Stimulated activated CD4-positive, alpha-beta T cell treated with anti-CD3 and anti-CD28 coated beads, TNF-alpha, amount 100 ng/mL, for 24 hours (primary cell): ENCODE data around the gene IL5RA.

Experiments
- DNase-seq, 3 experiments: peaks; one replicate each; pipeline ENCODE4 v3.0.0-alpha.2; 2020; ENCODE audit warnings: low read depth in 3 of 3

The IL5RA gene, protein sequence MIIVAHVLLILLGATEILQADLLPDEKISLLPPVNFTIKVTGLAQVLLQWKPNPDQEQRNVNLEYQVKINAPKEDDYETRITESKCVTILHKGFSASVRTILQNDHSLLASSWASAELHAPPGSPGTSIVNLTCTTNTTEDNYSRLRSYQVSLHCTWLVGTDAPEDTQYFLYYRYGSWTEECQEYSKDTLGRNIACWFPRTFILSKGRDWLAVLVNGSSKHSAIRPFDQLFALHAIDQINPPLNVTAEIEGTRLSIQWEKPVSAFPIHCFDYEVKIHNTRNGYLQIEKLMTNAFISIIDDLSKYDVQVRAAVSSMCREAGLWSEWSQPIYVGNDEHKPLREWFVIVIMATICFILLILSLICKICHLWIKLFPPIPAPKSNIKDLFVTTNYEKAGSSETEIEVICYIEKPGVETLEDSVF

DNA sequence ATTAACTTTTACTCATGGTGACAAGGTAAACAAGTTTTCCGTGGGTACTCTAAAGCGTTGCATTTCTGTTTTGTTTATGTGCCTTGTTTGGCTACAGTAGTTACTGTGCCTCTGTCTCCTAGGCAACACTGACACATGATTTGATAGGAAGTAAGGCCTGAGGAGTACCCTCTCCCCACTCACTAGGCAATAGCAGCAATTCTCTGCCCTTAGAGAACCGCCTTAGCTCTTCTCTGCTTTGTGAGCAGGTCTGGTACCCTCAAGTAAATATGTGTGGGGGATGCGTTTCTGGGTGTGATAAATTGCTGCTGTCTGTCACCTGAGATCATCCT lies at the start of gene IL5RA:
Gene IL5RA (minus strand): TSS at position 76 of the 332 bp plus-strand sequence. CDS start 5,390 bp downstream, outside the sequence.
- no peak for DNase-seq

DNA sequence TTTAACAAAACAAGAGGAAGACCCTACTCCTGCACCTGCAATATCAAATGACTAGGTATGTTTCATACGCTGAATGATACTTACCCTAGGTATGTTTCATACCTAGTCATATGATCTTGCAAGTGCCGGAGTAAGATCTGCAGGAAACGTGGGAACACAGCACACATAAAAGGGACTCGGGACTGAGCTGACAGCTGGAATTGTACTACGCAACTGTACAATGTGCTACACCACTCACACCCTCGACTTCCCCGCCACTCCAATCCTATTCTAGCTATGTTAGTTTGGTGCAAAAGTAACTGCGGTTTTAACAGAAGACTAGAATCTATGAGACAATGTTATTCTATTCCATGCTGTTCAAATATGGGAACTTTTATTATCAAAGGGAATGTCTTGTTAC lies 47.3 kb upstream of the IL5RA start:
- DNase-seq = no peak

DNA sequence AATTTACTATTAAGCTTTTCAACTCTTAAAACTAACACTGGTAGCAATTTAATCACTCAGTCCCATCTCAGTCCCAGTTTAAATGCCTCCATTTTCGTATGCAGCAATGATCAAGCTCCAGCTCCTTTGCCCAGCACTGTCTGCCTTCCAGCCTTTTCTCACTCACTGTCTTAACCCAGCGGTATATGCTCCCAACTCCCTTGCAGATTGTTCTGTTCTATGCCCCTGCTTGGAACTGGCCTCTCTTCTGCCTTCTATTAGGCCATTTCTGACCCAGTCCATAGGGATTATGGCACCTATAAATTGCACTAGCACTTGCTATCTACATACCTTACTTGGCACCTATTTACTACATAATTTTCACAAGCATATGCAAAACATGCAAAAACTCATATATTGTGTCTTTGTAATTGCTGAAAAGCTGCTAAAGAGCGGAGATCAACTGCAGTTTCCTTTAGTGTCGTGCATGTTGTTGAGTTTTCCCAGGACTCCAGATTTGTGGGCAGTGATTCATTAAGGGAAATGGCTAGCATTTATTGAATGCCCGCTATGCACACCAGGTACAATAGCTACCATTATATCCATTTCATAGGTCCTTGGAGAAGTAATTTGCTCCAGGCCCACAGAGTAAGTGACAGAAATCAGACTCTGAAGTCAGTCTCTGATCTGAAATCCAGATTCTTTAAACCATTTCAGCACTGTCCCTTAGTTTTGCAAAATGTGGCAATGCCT lies 44.9 kb upstream of the IL5RA start:
- no peak for DNase-seq

DNA sequence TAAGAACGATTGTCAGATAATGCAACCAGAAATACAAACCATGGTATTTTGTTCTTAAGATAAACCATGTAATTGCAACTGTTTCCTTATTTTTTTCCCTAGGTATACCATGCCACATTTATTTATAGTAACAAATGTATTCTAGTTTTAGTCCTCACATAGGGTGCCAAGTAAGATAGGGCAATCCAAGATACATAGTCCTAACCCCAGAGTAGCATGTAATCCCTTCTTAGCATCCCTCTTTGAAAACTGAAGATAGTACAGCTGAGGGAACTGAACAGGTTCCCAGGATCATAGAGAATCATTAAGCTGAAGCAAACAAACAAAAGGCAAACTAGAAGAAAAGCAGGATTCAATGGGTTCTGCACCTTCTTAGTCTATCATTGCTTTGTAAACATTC lies 41.3 kb upstream of the IL5RA start:
- DNase-seq = no peak

DNA sequence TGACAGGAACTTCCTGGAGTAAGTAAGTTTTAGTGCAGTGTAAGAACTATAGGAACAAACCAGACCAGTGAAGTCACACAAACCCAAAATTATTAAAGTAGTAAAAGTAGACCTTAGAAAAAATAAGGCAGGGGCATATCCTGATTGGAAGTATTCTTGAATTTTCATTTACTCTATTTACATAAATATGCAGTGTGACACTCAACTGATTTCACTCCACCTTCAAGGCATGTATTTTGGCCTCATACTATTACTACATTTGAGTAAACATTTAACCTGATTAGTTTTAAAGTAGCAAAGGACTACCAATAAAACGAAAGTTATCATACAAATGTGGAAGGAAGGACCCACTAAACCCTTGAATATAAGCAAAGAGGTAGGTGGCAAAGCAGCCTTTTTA lies 39.4 kb upstream of the IL5RA start:
- no peak for DNase-seq

DNA sequence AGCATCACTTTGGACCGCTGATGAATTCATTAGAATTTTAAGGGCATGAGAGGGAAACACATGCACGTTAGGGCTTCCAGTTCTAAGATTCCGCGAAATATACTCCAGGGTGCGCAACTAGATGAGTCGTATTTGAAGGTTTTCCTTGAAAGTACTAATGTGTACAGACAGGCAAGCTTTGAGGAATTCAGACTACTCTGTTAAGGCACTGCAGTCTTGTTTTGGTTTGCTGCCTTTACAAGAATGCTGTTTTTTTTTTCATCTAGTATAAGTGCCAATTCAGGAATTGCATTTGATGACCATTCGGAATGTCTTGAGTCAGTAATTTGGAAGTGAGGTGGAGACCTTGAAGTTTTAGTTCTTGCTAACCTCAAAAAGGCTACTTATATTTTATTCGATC lies 35.7 kb upstream of the IL5RA start:
- no peak for DNase-seq

DNA sequence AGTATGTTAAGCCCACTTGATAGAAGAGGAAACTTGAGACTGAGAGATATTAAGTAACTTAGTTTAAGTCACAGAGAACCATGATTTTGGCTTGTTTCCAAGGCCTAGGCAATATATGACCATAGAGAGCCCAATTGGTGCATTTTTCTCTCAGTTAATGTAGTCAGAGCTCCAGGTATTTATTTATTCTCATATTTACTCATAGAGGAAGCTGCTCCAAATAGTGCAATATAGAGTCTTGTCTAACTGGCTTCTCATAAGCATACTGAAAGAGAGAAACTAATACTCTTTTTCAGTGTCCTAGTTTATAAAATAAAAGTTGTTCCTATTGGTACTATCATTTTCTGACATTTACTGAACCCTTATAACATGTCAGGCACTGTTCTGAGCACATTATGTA lies 31.8 kb upstream of the IL5RA start:
- no peak for DNase-seq

DNA sequence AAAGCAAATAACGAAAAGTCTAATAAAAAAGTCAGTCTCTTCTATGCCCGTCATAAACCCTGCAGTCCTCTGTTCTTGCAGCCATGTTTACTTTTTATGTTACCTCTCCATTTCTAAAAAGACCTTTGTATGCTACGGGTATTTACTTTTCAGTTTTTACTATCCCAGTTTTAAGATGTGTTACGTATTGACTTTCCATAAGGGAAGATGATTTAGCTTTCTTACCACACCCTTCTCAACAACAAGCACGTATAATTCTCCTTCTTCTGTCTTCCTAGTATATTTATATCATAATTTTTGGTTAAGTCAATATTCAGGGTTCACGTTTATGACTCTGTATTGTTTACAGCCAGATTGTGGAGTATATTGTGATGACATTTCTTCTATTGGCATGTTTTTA lies 27.4 kb upstream of the IL5RA start:
- DNase-seq = no peak

DNA sequence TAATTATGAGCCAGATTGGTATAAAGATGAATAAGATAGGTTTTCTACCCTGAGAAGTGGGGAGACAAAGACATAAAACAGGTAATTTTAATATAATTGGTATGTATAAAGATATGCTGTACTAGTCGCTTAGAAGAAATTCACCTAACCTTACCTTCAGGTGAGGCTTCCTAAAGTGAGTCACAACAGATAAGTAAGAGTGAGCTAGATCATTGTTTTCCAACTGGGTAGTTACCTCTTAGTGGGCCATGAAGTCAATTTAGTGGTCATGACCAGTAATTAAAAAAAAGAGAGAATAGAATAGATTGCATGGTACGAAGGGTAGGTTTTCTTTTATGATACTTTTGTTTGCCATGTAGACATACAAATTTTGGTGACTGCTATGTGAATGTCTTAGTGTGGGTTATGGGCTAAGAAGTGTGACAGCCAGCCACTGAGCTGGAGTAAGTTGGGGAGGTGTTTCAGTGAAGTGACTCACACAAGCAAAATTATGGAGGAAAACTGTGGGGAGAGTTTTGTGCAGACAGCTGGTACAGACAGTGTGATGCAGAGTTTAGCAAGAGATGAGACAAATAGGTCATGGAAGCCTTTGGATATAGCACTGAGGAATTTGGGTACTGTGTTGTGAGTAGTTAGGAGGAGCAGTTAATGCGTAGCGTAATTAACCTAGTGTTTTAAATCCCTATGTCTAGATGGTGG lies 24.7 kb upstream of the IL5RA start:
- no peak for DNase-seq

DNA sequence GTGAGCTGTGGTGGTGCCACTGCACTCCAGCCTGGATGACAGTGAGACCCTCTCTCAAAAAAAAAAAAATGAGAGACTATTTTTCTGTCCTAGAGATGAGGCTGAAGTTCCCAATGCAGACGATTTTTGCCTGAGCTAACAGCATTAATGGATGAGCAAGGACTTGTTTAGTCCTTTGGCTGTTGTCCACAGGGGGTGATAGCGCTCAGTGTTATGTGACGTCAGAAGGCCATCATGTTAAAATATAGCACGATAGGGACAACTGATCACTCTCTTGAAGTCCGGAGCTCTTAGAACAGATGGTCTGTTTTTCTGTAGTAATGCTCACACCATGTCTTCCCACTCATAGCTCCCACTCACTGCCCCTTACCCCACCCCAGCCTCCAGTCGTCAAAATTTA lies 23.3 kb upstream of the IL5RA start:
- no peak for DNase-seq

DNA sequence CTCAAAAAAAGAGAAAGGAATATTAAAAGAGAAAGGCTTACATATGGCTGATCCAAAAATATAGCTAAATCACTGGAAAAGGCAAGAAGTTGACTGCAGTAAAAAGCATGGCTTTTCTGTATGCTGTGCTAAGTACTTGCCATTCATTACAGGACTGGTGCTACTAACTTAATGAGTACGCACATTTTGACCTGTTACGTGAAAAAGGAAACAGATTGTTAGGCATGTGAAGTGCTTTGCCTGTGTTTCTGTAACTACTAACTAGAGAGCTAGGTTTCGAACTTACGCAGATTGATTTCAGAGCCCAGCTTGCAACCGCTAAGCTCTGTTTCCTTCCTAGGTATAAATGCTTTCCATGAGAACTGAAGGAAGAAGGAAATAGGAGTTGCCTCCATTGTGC lies 19.4 kb upstream of the IL5RA start:
- no peak for DNase-seq

DNA sequence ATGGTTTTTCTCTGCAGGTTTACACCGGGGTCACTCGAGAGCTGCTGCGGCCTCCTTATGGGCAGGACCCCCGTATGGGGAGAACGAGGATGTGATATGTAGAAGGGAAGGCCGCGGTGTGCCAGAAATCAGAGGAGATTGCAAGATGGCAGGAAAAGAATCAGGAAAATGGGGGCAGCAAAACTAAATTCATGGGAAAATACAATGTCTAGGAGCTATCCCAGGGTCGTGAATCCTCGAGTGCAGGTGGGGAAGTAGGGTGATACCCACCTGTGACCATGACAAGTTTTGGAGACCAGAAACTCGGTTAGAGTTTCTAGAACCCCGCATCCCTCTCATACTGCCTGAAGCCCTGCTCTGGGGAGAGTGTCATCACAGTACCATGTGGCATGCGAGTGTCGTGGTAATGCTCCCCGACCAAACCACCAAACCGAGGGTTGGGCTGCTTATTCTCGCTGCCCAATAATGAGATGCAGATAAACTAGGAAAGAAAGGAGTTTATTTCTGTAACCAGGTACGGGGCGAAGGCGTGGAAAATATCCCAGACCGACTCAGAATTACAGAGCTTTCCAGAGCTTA lies 17.3 kb upstream of the IL5RA start:
- peak in 1 of 3 experiments; percentile 24 for DNase-seq

DNA sequence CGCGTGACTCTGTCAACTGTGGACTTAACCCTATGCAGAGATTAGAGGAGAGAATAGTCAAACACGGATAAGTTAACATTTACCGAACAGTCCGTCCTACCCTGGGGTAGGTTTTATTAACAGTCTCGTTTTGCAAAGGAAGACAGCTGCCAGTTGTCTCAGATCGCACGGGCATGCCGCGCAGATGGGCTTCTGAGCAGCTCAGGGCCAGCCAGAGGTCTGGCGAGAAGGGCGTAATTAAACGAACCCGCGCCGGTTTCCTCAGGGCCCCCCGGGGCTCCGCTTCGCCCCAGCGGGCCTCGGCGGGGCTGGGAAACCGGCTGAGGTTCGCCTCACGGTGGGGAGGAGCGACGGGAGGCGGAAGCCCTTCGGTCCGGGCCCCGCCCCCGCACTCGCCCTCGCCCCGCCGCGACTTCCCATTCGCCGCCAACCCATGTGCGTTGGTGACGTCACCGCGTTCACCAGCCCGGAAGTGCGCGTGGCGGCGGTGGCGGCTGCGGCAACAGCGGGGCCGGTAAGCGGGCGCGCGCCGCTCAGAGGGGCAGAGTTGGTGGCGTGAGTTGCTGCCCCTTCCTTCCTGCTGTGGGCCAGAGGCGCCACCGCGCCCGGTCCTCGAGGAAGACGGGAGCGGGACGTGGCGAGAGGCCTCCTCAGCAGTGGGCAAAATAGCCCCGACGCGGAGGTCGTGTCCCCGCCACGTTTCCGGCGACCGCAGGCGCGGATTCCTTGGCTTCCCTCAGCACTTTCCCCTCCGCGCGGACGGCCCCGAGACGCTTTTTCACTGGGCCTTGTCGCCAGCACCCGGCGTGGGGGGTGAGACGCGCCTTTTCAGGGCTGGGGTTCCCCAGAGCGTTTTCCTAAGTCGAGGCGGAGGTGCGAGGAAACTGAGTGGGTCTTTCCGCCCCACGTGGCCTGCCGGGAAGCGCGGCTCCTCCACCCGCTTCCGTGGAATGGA lies 16.6 kb upstream of the IL5RA start, which contains the start of gene TRNT1:
Gene TRNT1 (plus strand): TSS at position 464 of the 955 bp plus-strand sequence. CDS start 2,101 bp downstream, outside the sequence.
- DNase-seq = peak; percentile 89 to 95 (median 92)

DNA sequence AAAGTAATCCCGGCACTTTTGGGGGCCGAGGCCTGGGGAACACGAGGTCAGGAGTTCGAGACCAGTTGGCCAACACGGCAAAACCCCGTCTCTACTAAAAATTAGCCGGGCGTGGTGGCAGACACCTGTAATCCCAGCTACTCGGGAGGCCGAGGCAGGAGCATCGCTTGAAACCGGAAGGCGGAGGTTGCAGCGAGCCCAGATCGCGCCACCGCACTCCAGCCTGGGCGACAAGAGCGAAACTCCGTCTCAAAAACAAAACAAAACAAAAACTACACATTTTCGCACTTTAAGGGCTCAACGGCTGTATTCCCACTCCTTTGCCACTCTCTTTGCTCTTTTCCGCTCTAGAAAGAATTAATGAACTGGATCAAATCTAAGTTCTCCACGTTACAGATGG lies 15.8 kb upstream of the IL5RA start:
- DNase-seq = no peak

DNA sequence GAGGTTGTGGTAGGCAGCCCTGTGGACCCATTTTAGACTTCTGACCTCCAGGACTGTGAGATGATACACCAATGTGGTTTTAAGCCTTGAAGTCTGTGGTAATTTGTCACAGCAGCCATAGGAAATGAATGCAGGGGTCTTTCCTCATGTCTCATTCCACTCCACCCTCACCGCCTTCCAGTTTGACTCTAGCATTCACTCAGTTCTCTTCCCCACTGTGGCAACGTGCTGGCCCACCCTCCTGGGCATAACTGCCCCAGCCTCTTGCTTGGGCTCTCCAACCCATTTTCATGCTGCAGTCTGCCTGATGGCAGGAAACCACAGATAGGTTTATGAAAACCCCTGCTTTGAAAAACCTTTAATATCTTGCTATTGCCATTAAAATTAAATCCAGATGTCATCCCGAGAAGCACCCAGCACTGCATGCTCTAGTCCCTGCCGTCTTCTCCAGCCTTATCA lies 9.2 kb upstream of the IL5RA start:
- DNase-seq = no peak

DNA sequence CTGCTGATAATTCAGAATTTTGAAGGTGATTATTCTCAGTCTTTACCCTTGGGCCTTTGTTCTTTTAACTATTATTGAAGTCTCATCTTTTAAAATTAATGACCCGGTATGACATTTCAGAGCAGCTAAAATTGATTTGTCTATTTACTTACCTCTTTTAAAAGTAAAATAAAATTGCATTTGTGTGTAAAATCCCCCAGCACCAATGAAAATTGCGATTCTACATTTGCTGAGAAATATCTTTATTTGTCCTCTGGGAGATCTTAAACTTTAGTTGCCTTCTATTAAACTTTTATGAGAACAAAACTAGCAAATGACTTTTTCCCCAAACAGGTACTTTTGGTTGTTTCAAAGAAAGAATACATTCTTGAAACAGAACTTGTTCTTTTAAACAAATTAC lies 7.5 kb upstream of the IL5RA start:
- DNase-seq = no peak

DNA sequence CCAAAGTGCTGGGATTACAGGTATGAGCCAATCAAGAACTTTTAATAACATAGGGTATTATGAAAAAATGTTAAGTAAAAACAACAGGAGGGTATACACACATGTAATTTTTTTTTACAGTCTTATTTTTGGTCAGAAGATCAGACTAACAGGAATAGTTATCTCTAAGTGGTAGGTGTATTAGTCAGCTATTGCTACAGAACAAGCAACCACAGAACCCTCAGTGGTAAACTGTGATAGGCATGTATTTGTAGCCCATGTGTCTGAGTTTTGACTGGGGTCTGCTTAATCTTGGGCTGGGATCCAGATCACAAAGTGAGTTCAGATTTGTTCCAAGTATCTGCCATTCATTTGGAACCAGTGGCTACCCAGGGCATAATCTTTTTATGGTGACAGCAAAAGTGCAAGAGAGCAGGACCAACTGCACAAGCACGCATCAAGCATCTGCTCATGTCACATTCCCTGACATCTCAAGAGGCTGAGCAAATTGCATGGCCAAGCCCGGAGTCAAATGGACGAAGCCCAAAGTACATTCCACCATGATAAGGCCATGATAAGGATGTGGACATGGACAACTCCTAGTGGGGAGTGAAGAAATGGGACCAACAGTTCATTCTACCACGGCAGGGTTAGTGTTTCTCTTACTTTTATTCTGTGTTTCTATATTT lies 3.0 kb upstream of the IL5RA start:
- DNase-seq = no peak

DNA sequence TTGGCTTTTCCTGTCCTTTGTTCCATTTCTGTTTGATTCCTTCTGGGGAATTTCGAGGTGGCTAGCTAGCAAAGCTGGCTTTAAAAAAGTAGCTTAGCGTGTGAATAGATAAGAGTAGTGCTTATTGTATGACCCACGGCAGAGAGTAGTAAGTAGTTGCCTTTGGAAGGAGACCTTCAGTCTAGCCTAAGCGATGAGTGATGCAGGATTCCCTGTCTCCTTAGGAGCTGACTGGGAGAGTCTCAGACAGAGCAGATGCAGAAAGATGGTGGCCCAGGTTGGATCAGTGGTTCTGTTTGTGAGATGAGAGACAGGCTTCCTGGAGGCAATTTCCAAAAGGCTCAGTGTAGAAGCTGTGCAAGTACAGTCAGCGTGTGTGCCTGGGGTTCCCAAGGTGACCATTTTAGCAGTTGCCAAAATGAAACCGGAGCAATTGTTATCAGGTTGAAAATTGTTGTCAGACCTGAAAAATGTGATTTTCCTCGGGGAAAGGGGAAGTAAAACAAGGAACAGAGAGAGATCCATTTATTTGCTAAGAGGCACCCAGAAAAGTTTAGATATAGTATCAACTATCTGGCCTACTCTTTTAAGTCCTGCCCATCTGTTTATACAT lies 681 bp upstream of the IL5RA start:
- no peak for DNase-seq

DNA sequence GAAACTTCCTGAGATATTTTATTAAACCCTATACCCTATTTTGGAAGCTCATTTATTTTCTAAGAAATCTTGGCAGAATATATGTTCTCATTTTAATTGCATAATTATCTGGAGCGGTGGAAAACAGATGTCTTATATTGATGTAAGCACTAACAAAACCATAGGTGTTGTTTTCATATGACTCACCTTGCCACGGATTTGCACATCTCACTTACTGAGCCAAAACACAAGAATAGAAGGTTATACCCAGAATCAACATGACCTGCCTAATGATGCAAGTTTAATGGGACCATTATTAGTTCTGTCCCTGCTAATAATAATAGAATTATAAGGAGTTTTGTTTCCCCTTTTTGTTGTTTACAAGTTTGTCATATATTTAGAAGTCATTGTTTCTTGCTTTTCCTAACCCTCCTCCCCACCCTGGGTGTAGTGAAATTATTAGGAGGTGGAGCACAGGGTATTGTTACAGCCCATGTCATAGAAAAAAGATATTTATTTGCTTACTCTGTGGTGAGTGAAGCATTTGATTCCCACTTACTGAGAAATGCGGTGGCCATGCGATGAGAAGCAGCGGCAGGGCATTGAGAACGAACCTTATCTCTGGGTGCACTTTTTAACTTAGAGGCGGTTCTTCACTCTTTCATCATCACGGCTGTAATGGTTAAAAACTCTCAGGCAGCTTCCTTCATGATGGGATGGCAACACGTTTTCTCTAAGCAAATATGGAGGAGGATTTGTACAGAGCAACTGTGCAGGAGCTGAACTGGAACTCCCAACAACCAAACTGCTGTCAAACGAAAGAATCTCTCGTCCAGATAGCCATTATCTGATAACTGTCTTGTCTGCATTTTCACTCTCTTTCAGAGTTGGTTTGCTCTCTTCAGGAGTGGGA lies 521 bp downstream of the IL5RA start:
- no peak for DNase-seq
